H1 (cell line): Measurements from ENCODE around the gene TXNDC5. TPM values are rescaled to one million over a fixed set of nuclear protein-coding genes. Genes with fewer than 3 reads are reported as not detected.

ENCODE experiments used
- CTCF ChIA-PET: fragments of 300-600 bp; sonication (Branson Sonifier 250); formaldehyde crosslinking; loops from one replicate; lab custom pipeline; 2021; ENCODE audit not compliant: partially characterized antibody; lab: Charles Lee
- POLR2A ChIA-PET: fragments of 300-600 bp; sonication (Branson Sonifier 250); formaldehyde crosslinking; loops from one replicate; lab custom pipeline; 2021; ENCODE audit warnings: inconsistent platforms; ENCODE audit not compliant: partially characterized antibody; lab: Charles Lee
- DNase-seq, 2 experiments: peaks; one replicate each; pipeline versions ENCODE4 v3.0.0 to v3.0.0-alpha.2; 2010 to 2022; ENCODE audit warnings: low spot score in 2 of 2, low read depth in 1 of 2, mixed read lengths in 1 of 2
- FAIRE-seq: peaks from 2 replicates; lab custom pipeline; 2011; peaks lifted over from hg19 to GRCh38; lab: Jason Lieb, UNC
- H2AFZ ChIP-seq: 2 replicates; pipeline ENCODE4 v1.8.1; 2012; ENCODE audit warnings: low read length, inconsistent platforms
- H2AK5ac ChIP-seq: 2 replicates; pipeline ENCODE4 v1.6.1; 2013; ENCODE audit warnings: low read depth, low read length
- H2BK120ac ChIP-seq: replicated peaks from 2 replicates; pipeline ENCODE3; 2013; ENCODE audit warnings: low read depth, low read length, inconsistent platforms
- H2BK12ac ChIP-seq: 2 replicates; pipeline ENCODE4 v1.6.1; 2013; ENCODE audit warnings: low read depth, low read length
- H2BK15ac ChIP-seq: 2 replicates; pipeline ENCODE4 v1.6.1; 2013; ENCODE audit warnings: low read length
- H2BK20ac ChIP-seq: 2 replicates; pipeline ENCODE4 v1.6.1; 2013; ENCODE audit warnings: low read length
- H2BK5ac ChIP-seq: 2 replicates; pipeline ENCODE4 v1.6.1; 2013; ENCODE audit warnings: low read depth, low read length
- H3K14ac ChIP-seq: 2 replicates; pipeline ENCODE4 v1.6.1; 2013; ENCODE audit warnings: inconsistent platforms; ENCODE audit not compliant: insufficient read length
- H3K18ac ChIP-seq: 2 replicates; pipeline ENCODE4 v1.6.1; 2013; ENCODE audit warnings: low read length; ENCODE audit errors: extremely low read depth
- H3K23ac ChIP-seq: 2 replicates; pipeline ENCODE4 v1.6.1; 2013; ENCODE audit warnings: inconsistent platforms; ENCODE audit not compliant: insufficient read length
- H3K23me2 ChIP-seq: 2 replicates; pipeline ENCODE4 v1.6.1; 2013; ENCODE audit warnings: low read depth, low read length
- H3K27ac ChIP-seq: 2 replicates; pipeline ENCODE4 v1.6.1; 2011; ENCODE audit warnings: low read depth, low read length, inconsistent platforms
- H3K27me3 ChIP-seq, 4 experiments: replicated peaks in 1 of 4; 1 replicate in 1 of 4; 2 replicates in 3 of 4; pipeline versions ENCODE4 v1.6.1 to v1.8.1; 2011 to 2013; ENCODE audit warnings: low read length in 3 of 4, mild to moderate bottlenecking in 3 of 4, inconsistent platforms in 2 of 4, mixed read lengths in 2 of 4, moderate library complexity in 1 of 4; ENCODE audit not compliant: control insufficient read depth in 3 of 4, insufficient read depth in 3 of 4; ENCODE audit errors: extremely low read depth in 1 of 4
- H3K36me3 ChIP-seq, 4 experiments: 2 replicates each; pipeline versions ENCODE4 v1.6.1 to v1.8.1; 2011 to 2013; ENCODE audit warnings: mild to moderate bottlenecking in 4 of 4, low read length in 3 of 4, moderate library complexity in 2 of 4, control low read depth in 1 of 4, inconsistent platforms in 1 of 4; ENCODE audit not compliant: insufficient read depth in 4 of 4, control insufficient read depth in 2 of 4
- H3K4ac ChIP-seq: replicated peaks from 2 replicates; pipeline ENCODE3; 2013; ENCODE audit warnings: low read length, low read depth, mixed read lengths, inconsistent platforms; ENCODE audit not compliant: insufficient read length
- H3K4me1 ChIP-seq, 4 experiments: replicated peaks in 1 of 4; 1 replicate in 1 of 4; 2 replicates in 3 of 4; pipeline versions ENCODE4 v1.6.1 to v1.8.1; 2011 to 2013; ENCODE audit warnings: low read length in 3 of 4, inconsistent platforms in 2 of 4, mixed read lengths in 1 of 4; ENCODE audit not compliant: insufficient read depth in 4 of 4, control insufficient read depth in 3 of 4
- H3K4me2 ChIP-seq, 2 experiments: 2 replicates each; pipeline versions ENCODE4 v1.6.1 to v1.8.1; 2011 to 2013; ENCODE audit warnings: low read depth in 2 of 2, low read length in 2 of 2, control low read depth in 1 of 2, inconsistent platforms in 1 of 2, mild to moderate bottlenecking in 1 of 2; ENCODE audit not compliant: insufficient read depth in 1 of 2
- H3K4me3 ChIP-seq, 4 experiments: fragments of 200-600, 300-600 bp in 1 of 4; sonication (generic), shearing (Covaris generic), sonication (Bioruptor Twin) in 1 of 4; 2 replicates each; pipeline versions ENCODE4 v1.5.1 to v1.8.1; 2011 to 2016; ENCODE audit warnings: low read length in 4 of 4, low read depth in 3 of 4, control low read depth in 2 of 4, inconsistent platforms in 2 of 4, mild to moderate bottlenecking in 2 of 4, mixed read lengths in 1 of 4, moderate library complexity in 1 of 4; ENCODE audit not compliant: insufficient read depth in 2 of 4; ENCODE audit errors: extremely low read depth in 1 of 4
- H3K56ac ChIP-seq: replicated peaks from 2 replicates; pipeline ENCODE3; 2013; ENCODE audit warnings: low read depth, mild to moderate bottlenecking, mixed read lengths, low read length, inconsistent platforms; ENCODE audit not compliant: insufficient read length
- H3K79me1 ChIP-seq: 2 replicates; pipeline ENCODE4 v1.6.1; 2013; ENCODE audit warnings: low read depth, low read length, control low read depth
- H3K79me2 ChIP-seq, 2 experiments: 2 replicates each; pipeline versions ENCODE4 v1.6.1 to v1.8.1; 2012 to 2013; ENCODE audit warnings: low read length in 2 of 2, mild to moderate bottlenecking in 2 of 2, inconsistent platforms in 1 of 2; ENCODE audit not compliant: insufficient read depth in 2 of 2, control insufficient read depth in 1 of 2
- H3K9ac ChIP-seq, 4 experiments: replicated peaks in 1 of 4; 1 replicate in 1 of 4; 2 replicates in 3 of 4; pipeline versions ENCODE4 v1.6.1 to v1.8.1; 2011 to 2013; ENCODE audit warnings: low read depth in 3 of 4, low read length in 3 of 4, control low read depth in 2 of 4, mild to moderate bottlenecking in 2 of 4, moderate library complexity in 2 of 4, inconsistent platforms in 1 of 4; ENCODE audit errors: extremely low read depth in 1 of 4
- H3K9me3 ChIP-seq, 2 experiments: 2 replicates each; pipeline versions ENCODE4 v1.6.1 to v1.8.1; 2012 to 2013; ENCODE audit warnings: mild to moderate bottlenecking in 2 of 2, moderate library complexity in 2 of 2, control low read depth in 1 of 2, inconsistent platforms in 1 of 2, low read depth in 1 of 2, low read length in 1 of 2, mixed read lengths in 1 of 2; ENCODE audit not compliant: insufficient read depth in 2 of 2
- H4K20me1 ChIP-seq, 2 experiments: replicated peaks in 1 of 2; 2 replicates each; pipeline versions ENCODE3 to v1.8.1; 2011 to 2013; ENCODE audit warnings: inconsistent platforms in 2 of 2, low read length in 2 of 2, mild to moderate bottlenecking in 1 of 2; ENCODE audit not compliant: insufficient read depth in 2 of 2, control insufficient read depth in 1 of 2
- H4K5ac ChIP-seq: 2 replicates; pipeline ENCODE4 v1.6.1; 2013; ENCODE audit warnings: low read length, low read depth, mixed read lengths, inconsistent platforms; ENCODE audit not compliant: insufficient read length
- H4K8ac ChIP-seq: 2 replicates; pipeline ENCODE4 v1.8.0; 2013; ENCODE audit warnings: mild to moderate bottlenecking, moderate library complexity, low read length, inconsistent platforms; ENCODE audit not compliant: insufficient read depth; ENCODE audit errors: extremely low read depth
- H4K91ac ChIP-seq: replicated peaks from 2 replicates; pipeline ENCODE3; 2013; ENCODE audit warnings: low read length, mixed read lengths, inconsistent platforms; ENCODE audit not compliant: insufficient read length
- ATF3 ChIP-seq: IDR thresholded peaks from 2 replicates; pipeline ENCODE4 v1.6.1; 2011; ENCODE audit warnings: low read depth, mild to moderate bottlenecking, low read length; ENCODE audit not compliant: insufficient read depth
- BCL11A ChIP-seq, 2 experiments: IDR thresholded peaks; one replicate each; pipeline ENCODE4 v1.6.1; 2011; ENCODE audit warnings: low read depth in 2 of 2, low read length in 2 of 2, mild to moderate bottlenecking in 2 of 2
- CHD2 ChIP-seq: IDR thresholded peaks from 2 replicates; pipeline ENCODE4 v1.6.1; 2012; ENCODE audit warnings: low read length, improper control_type of control experiment
- CREB1 ChIP-seq: IDR thresholded peaks from 2 replicates; pipeline ENCODE4 v1.6.1; 2012; ENCODE audit warnings: inconsistent platforms
- CTCF ChIP-seq, 3 experiments: IDR thresholded peaks; 1 replicate in 2 of 3; 2 replicates in 1 of 3; pipeline versions ENCODE4 v1.5.1 to v1.6.1; 2011; ENCODE audit warnings: low read length in 3 of 3, mild to moderate bottlenecking in 3 of 3, inconsistent platforms in 2 of 3, low read depth in 1 of 3, moderate library complexity in 1 of 3; ENCODE audit not compliant: insufficient read depth in 1 of 3; ENCODE audit errors: control extremely low read depth in 1 of 3
- E2F6 ChIP-seq: IDR thresholded peaks from 2 replicates; pipeline ENCODE4 v1.6.1; 2012; ENCODE audit warnings: inconsistent platforms
- HDAC6 ChIP-seq: IDR thresholded peaks from one replicate; pipeline ENCODE4 v1.7.1; 2012; ENCODE audit warnings: low read depth, mild to moderate bottlenecking, inconsistent platforms, low read length, moderate library complexity
- RNF2 ChIP-seq: fragments of 200-900, 300-1000 bp; sonication (generic); IDR thresholded peaks from 2 replicates; pipeline ENCODE4 v1.7.1; 2016; ENCODE audit warnings: borderline replicate concordance, low read depth, mild to moderate bottlenecking, antibody characterized with exemption, low read length; ENCODE audit not compliant: poor library complexity, severe bottlenecking; ENCODE audit errors: missing control alignments
- YY1 ChIP-seq: IDR thresholded peaks from 2 replicates; pipeline ENCODE4 v1.6.1; 2011; ENCODE audit warnings: low read depth, mild to moderate bottlenecking, low read length
- WGBS, 2 experiments: shearing (Covaris generic) in 1 of 2; methylation state at CpG; one replicate each; pipeline versions ENCODE4 v1.1.6 to v1.1.7; 2013 to 2015; ENCODE audit warnings: low lambda C conversion rate in 2 of 2, mixed read lengths in 2 of 2, inconsistent platforms in 1 of 2, low coverage in 1 of 2, missing lambda C conversion rate in 1 of 2; ENCODE audit not compliant: insufficient replicate concordance in 2 of 2, insufficient coverage in 1 of 2, insufficient read length in 1 of 2; ENCODE audit errors: extremely low coverage in 1 of 2, missing lambda C conversion rate in 1 of 2; 5-methylcytosine and 5-hydroxymethylcytosine counted together
- polyA plus RNA-seq, 7 experiments: library from polyadenylated mRNA; depleted of rRNA in 3 of 7; stranded (reverse) in 5 of 7; unstranded in 2 of 7; fragments of >200 nt in 5 of 7; fragments of 200-250 nt in 2 of 7; gene quantifications; 1 replicate in 5 of 7; 2 replicates in 1 of 7; 4 replicates in 1 of 7; pipeline versions ENCODE4 v1.2.1 to v1.2.3, GENCODE V29; 2011 to 2013; ENCODE audit warnings: missing spikeins in 2 of 7, mixed read lengths in 2 of 7
- total RNA-seq: library from RNA; stranded (reverse); fragmentation: NEBNext Ultra II Directional; extraction: Animal tissue kit (Norgen Biotek cat#: 25700); gene quantifications from 2 replicates; pipeline ENCODE4 v1.2.1, GENCODE V29; 2021

Gene TXNDC5
- total and polyA plus RNA-seq, 2 of the 8 experiments (the other 6 are each of a cell fraction or from before 2014, with no cell fraction given), result 114 to 172 TPM

- DNase-seq, result no peak
- H3K9ac ChIP-seq, result peak overlapping the region in 3 of 4 experiments; percentile 5 to 76 (median 63); a peak in 5 of 7 replicates
- TF ChIP-seq E2F6 (no peak), ATF3 (no peak), YY1 (no peak), CTCF (IDR thresholded peaks at IDR 0.05; ENCODE audit: control extremely low read depth in 1 of 3, insufficient read depth in 1 of 3, low read depth in 1 of 3, low read length in 3 of 3) (no peak), CHD2 (no peak), RNF2 (no peak), CREB1 (no peak), BCL11A (IDR thresholded peaks at IDR 0.05; ENCODE audit: low read depth in 2 of 2, low read length in 2 of 2) (no peak), HDAC6 (no peak)
Observed at GRCh38 chr6:7911345-7911725, 747 bp upstream of the TXNDC5 start.

More at GRCh38 chr6:7911345-7911725, 747 bp upstream of the TXNDC5 start:
- Histone ChIP-seq H2BK5ac (no peak overlapping the region), H3K18ac (no peak overlapping the region), H2AFZ (peak overlapping the region; percentile 98; the same call in 1 of the 2 replicates), H3K9me3 (no peaks in the 10 kb centered on the region), H4K5ac (no peak overlapping the region), H2BK15ac (no peak overlapping the region), H3K27me3 (peaks cover 0 to 14% (median 3%) of the 10 kb centered on the region in 4 experiments; a peak in 4 of 7 replicates), H3K27ac (no peak overlapping the region), H3K79me2 (peaks cover 14 to 35% of the 10 kb centered on the region in 2 experiments), H4K8ac (peak overlapping the region; percentile 19; the same call in 1 of the 2 replicates), H3K14ac (no peak overlapping the region), H2BK12ac (peak overlapping the region; percentile 84; the same call in 1 of the 2 replicates), H3K79me1 (peaks cover 9% of the 10 kb centered on the region), H3K23ac (no peak overlapping the region), H2AK5ac (no peak overlapping the region), H2BK20ac (no peak overlapping the region), H3K4me3 (peak overlapping the region; percentile 75 to 94 (median 80)), H3K23me2 (peaks cover 6% of the 10 kb centered on the region; the same call in 1 of the 2 replicates), H2BK120ac (no peak overlapping the region), H4K20me1 (peaks cover 3 to 9% of the 10 kb centered on the region in 2 experiments), H3K56ac (no peak overlapping the region), H3K36me3 (no peaks in the 10 kb centered on the region), H3K4ac (no peak overlapping the region), H3K4me2 (peak overlapping the region; percentile 96 to 98), H3K4me1 (peaks cover 2 to 9% (median 3%) of the 10 kb centered on the region in 4 experiments; a peak in 5 of 7 replicates), H4K91ac (no peak overlapping the region)
- no peak for FAIRE-seq
- 73% methylated on average over 11 of the region's 11 CpGs; no CpG with 5 or more reads in 1 of the 2 experiments for WGBS, 2 experiments
- CTCF ChIA-PET, result interaction anchor here (0.8 kb wide), 2 partner anchors 81 to 153 kb away, joined by 3 read pairs; no protein-coding TSS in a partner anchor
- POLR2A ChIA-PET, result interaction anchor here (0.6 to 1.0 kb wide), 6 partner anchors 10 to 519 kb away, joined by 3 to 6 read pairs (median 3); no protein-coding TSS in a partner anchor
